ENCODE data around the gene SLCO4A1.
A peak's percentile ranks its signal among the peaks of the same experiment; 100 is the strongest.

The SLCO4A1 gene

GRCh38 chr20:62607366-62608217, 34.7 kb upstream of the SLCO4A1 start:
- no peak for DNase-seq (ENCODE audit: low read depth)

GRCh38 chr20:62608218-62608565, 34.1 kb upstream of the SLCO4A1 start:
- no peak for DNase-seq (ENCODE audit: low read depth)

- DNase-seq (ENCODE audit: low read depth) = no peak
Observed at GRCh38 chr20:62609279-62609720, 33.0 kb upstream of the SLCO4A1 start.

- DNase-seq (ENCODE audit: low read depth) = no peak
Observed at GRCh38 chr20:62609811-62610757, 32.2 kb upstream of the SLCO4A1 start.

- no peak for DNase-seq (ENCODE audit: low read depth)
Observed at GRCh38 chr20:62611012-62611411, 31.3 kb upstream of the SLCO4A1 start.

- DNase-seq (ENCODE audit: low read depth) = no peak
Observed at GRCh38 chr20:62611819-62612218, 30.5 kb upstream of the SLCO4A1 start.

- no peak for DNase-seq (ENCODE audit: low read depth)
Observed at GRCh38 chr20:62614085-62614960, 28.0 kb upstream of the SLCO4A1 start.

GRCh38 chr20:62614961-62615680, 27.2 kb upstream of the SLCO4A1 start:
- no peak for DNase-seq (ENCODE audit: low read depth)

- no peak for DNase-seq (ENCODE audit: low read depth)
Observed at GRCh38 chr20:62615750-62616251, 26.5 kb upstream of the SLCO4A1 start.

GRCh38 chr20:62616728-62617621, 25.3 kb upstream of the SLCO4A1 start:
- DNase-seq (ENCODE audit: low read depth) = peak; percentile 14

GRCh38 chr20:62617711-62618483, 24.4 kb upstream of the SLCO4A1 start:
- no peak for DNase-seq (ENCODE audit: low read depth)

- no peak for DNase-seq (ENCODE audit: low read depth)
Observed at GRCh38 chr20:62618611-62619529, 23.4 kb upstream of the SLCO4A1 start.

GRCh38 chr20:62620625-62621024, 21.7 kb upstream of the SLCO4A1 start:
- DNase-seq (ENCODE audit: low read depth) = no peak

GRCh38 chr20:62621251-62622110, 20.8 kb upstream of the SLCO4A1 start:
- DNase-seq (ENCODE audit: low read depth) = no peak

- no peak for DNase-seq (ENCODE audit: low read depth)
Observed at GRCh38 chr20:62622178-62622876, 20.0 kb upstream of the SLCO4A1 start.

GRCh38 chr20:62622877-62623487, 19.3 kb upstream of the SLCO4A1 start:
- DNase-seq (ENCODE audit: low read depth) = no peak

Data from T-helper 22 cell (primary cell).